Neural cell (in vitro differentiated cells): ENCODE measurements around the gene ZFR.

Experiments used
- CTCF ChIP-seq: fragments of 450-650 bp; IDR thresholded peaks from 2 replicates; pipeline ENCODE4 v1.5.1; 2014; ENCODE audit warnings: antibody characterized with exemption, mild to moderate bottlenecking, moderate library complexity; ENCODE audit not compliant: poor library complexity, severe bottlenecking
- EP300 ChIP-seq: fragments of 450-650 bp; conservative IDR thresholded peaks from 2 replicates; pipeline ENCODE4 v1.6.1; 2014; ENCODE audit warnings: antibody characterized with exemption, mild to moderate bottlenecking, moderate library complexity; ENCODE audit not compliant: poor library complexity, severe bottlenecking
- EZH2 ChIP-seq: fragments of 200-600, 300-800 bp; shearing (Covaris generic), sonication (generic); IDR thresholded peaks from 2 replicates; pipeline ENCODE4 v1.6.1; 2014; ENCODE audit warnings: antibody characterized with exemption, low read length, borderline replicate concordance, mild to moderate bottlenecking; ENCODE audit not compliant: insufficient read depth, poor library complexity, severe bottlenecking

DNA sequence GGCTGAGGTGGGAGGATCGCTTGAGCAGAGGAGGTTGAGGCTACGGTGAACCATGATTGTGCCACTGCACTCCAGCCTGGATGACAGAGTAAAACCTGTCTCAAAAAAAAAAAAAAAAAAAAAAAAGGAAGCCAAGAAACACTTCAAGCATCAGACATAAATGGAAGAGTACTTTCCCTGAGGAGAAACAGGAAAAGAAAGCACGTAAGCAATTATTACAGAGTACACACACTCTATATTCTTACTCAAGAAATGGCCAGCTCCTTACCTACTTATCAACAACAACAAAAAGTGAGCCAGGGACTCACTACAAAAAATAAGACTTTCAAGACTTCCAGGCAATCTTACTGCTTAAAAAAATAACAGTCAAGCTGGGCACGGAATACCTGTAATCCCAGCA, 21.8 kb downstream of the ZFR start:
- no peak for TF ChIP-seq CTCF
- no peak for TF ChIP-seq EZH2
- TF ChIP-seq EP300 = no peak
